H1 (cell line): ENCODE results near the gene UBE2V1. TPM values are rescaled to one million over a fixed set of nuclear protein-coding genes. Genes with fewer than 3 reads are reported as not detected.

Source experiments
- CBX5 ChIP-seq: fragments of 300-800, 300-1000 bp; sonication (generic); IDR thresholded peaks from 2 replicates; pipeline ENCODE4 v1.7.1; 2016; ENCODE audit warnings: antibody characterized with exemption, low read length, low read depth
- CHD7 ChIP-seq: fragments of 300-600 bp; sonication (generic); IDR thresholded peaks from 2 replicates; pipeline ENCODE4 v1.7.1; 2012; ENCODE audit warnings: low read length, moderate library complexity, mild to moderate bottlenecking, inconsistent platforms; ENCODE audit not compliant: insufficient replicate concordance
- CTBP2 ChIP-seq: IDR thresholded peaks from 2 replicates; pipeline ENCODE4 v1.7.0; 2011; ENCODE audit warnings: borderline replicate concordance, mild to moderate bottlenecking, moderate library complexity, mixed read lengths, low read length; ENCODE audit not compliant: insufficient read depth, insufficient read length
- RNF2 ChIP-seq: fragments of 200-900, 300-1000 bp; sonication (generic); IDR thresholded peaks from 2 replicates; pipeline ENCODE4 v1.7.1; 2016; ENCODE audit warnings: borderline replicate concordance, low read depth, mild to moderate bottlenecking, antibody characterized with exemption, low read length; ENCODE audit not compliant: poor library complexity, severe bottlenecking; ENCODE audit errors: missing control alignments
- SUZ12 ChIP-seq: fragments of 200-600 bp; sonication (generic); IDR thresholded peaks from 2 replicates; pipeline ENCODE4 v1.6.1; 2012; ENCODE audit warnings: mild to moderate bottlenecking, inconsistent platforms, low read length, moderate library complexity, mixed read lengths
- TAF1 ChIP-seq: IDR thresholded peaks from 2 replicates; pipeline ENCODE4 v1.6.1; 2011; ENCODE audit warnings: mild to moderate bottlenecking, low read depth, low read length
- polyA plus RNA-seq, 7 experiments: library from polyadenylated mRNA; depleted of rRNA in 3 of 7; stranded (reverse) in 5 of 7; unstranded in 2 of 7; fragments of >200 nt in 5 of 7; fragments of 200-250 nt in 2 of 7; gene quantifications; 1 replicate in 5 of 7; 2 replicates in 1 of 7; 4 replicates in 1 of 7; pipeline versions ENCODE4 v1.2.1 to v1.2.3, GENCODE V29; 2011 to 2013; ENCODE audit warnings: missing spikeins in 2 of 7, mixed read lengths in 2 of 7
- total RNA-seq: library from RNA; stranded (reverse); fragmentation: NEBNext Ultra II Directional; extraction: Animal tissue kit (Norgen Biotek cat#: 25700); gene quantifications from 2 replicates; pipeline ENCODE4 v1.2.1, GENCODE V29; 2021

UBE2V1 gene
- total and polyA plus RNA-seq, 2 of the 8 experiments (the other 6 are each of a cell fraction or from before 2014, with no cell fraction given): 141 to 184 TPM

GRCh38 chr20:50122763-50123162, 9.8 kb upstream of the UBE2V1 start (continued):
- TF ChIP-seq CHD7 (no peak), RNF2 (no peak), TAF1 (no peak), SUZ12 (no peak), CTBP2 (no peak), CBX5 (no peak)
